NCI-H748 treated with DMSO at 0.1 percent for 48 hours (cell line): Measurements from ENCODE around the gene FBXW9.
"Not testable (repeated sequence)": the region's sequence is repeated elsewhere in the genome, so short reads cannot be mapped to it uniquely, and the experiment has no call there.

Source experiments
- DNase-seq: peaks from one replicate; lab custom pipeline; 2025; lab: John Stamatoyannopoulos, UW

Gene FBXW9

GRCh38 chr19:12696366-12697335 lies at the start of gene FBXW9:
FBXW9 (minus strand) TSS chr19:12696631; CDS start chr19:12696581, 50 bp downstream.
- peak; percentile 71 for DNase-seq

GRCh38 chr19:12745166-12745897 lies 48.9 kb upstream of the FBXW9 start:
- no peak for DNase-seq

- DNase-seq = no peak
These were observed 41.5 kb upstream of the FBXW9 start for GRCh38 chr19:12737835-12738351.

GRCh38 chr19:12736995-12737834 lies 40.8 kb upstream of the FBXW9 start, which contains the start of gene GET3:
GET3 (plus strand) TSS chr19:12737497; CDS start chr19:12737506, 9 bp downstream.
- DNase-seq = peak; percentile 98

GRCh38 chr19:12733369-12734214 lies 37.2 kb upstream of the FBXW9 start:
- no peak for DNase-seq

GRCh38 chr19:12731337-12731736 lies 34.9 kb upstream of the FBXW9 start:
- DNase-seq = no peak

GRCh38 chr19:12730064-12730463 lies 33.6 kb upstream of the FBXW9 start:
- no peak for DNase-seq

- no peak for DNase-seq
These were observed 31.5 kb upstream of the FBXW9 start for GRCh38 chr19:12727745-12728433.

- DNase-seq = no peak
These were observed 30.5 kb upstream of the FBXW9 start for GRCh38 chr19:12726988-12727316.

- not testable (repeated sequence) for DNase-seq
These were observed 29.2 kb upstream of the FBXW9 start for GRCh38 chr19:12725612-12726011.

- peak; percentile 11 for DNase-seq
These were observed 27.4 kb upstream of the FBXW9 start, which contains the start of gene TNPO2 for GRCh38 chr19:12723641-12724426. TNPO2 (minus strand) TSS chr19:12723932; CDS start chr19:12720977, 2,955 bp downstream.

GRCh38 chr19:12723381-12723640 lies 26.9 kb upstream of the FBXW9 start:
- no peak for DNase-seq

GRCh38 chr19:12722566-12723380 lies 26.3 kb upstream of the FBXW9 start:
- DNase-seq = peak; percentile 85

- no peak for DNase-seq
These were observed 25.5 kb upstream of the FBXW9 start for GRCh38 chr19:12721656-12722565.

- no peak for DNase-seq
These were observed 24.6 kb upstream of the FBXW9 start for GRCh38 chr19:12720851-12721655.

- DNase-seq = no peak
These were observed 23.9 kb upstream of the FBXW9 start for GRCh38 chr19:12720296-12720695.

- no peak for DNase-seq
These were observed 19.5 kb upstream of the FBXW9 start for GRCh38 chr19:12715929-12716328.
